ENCODE measurements around the gene N4BP2L1. TPM values are rescaled to one million over a fixed set of nuclear protein-coding genes. Genes with fewer than 3 reads are reported as not detected.

The N4BP2L1 gene
- polyA plus RNA-seq, 1 of the 3 experiments (the other 2 are of a cell fraction) = 1.2 TPM

- TF ChIP-seq NFIC (IDR thresholded peaks at IDR 0.05; ENCODE audit: borderline replicate concordance) (no peak), RFX5 (IDR thresholded peaks at IDR 0.05; ENCODE audit: low read length) (no peak), JUND (IDR thresholded peaks at IDR 0.05) (no peak), ELF1 (IDR thresholded peaks at IDR 0.05) (no peak)
- TF ChIP-seq, protein P1, sequence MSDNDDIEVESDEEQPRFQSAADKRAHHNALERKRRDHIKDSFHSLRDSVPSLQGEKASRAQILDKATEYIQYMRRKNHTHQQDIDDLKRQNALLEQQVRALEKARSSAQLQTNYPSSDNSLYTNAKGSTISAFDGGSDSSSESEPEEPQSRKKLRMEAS (IDR thresholded peaks at IDR 0.05; ENCODE audit: low read depth) = no peak
These were observed 40.7 kb upstream of the N4BP2L1 start (continued) for GRCh38 chr13:32468502-32469142.

DNA sequence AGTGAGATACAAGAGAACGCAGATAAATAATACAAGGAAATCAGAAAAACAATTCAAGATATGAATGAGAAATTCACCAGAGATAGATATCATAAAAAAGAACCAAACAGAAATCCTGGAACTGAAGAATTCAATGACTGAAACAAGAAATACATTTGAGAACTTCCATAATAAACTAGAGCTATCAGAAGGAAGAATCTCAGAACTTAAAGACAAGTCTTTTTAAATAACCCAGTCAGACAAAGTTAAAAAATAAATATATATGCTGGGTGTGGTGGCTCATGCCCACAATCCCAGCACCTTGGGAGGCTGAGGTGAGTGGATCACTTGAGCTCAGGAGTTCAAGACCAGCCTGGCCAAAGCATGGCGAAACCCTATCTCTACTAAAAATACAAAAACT lies 28.7 kb upstream of the N4BP2L1 start:
- no peak for DNase-seq
- peaks cover 12% of the 10 kb centered on the region for H3K9me3 ChIP-seq
- no peak for TF ChIP-seq CHD2 (IDR thresholded peaks at IDR 0.05; ENCODE audit: low read length, partially characterized antibody)
- TF ChIP-seq MEF2A (IDR thresholded peaks at IDR 0.05; ENCODE audit: borderline replicate concordance, low read depth) = no peak
- no peak for TF ChIP-seq RXRA (IDR thresholded peaks at IDR 0.05; ENCODE audit: borderline replicate concordance, low read depth)
- TF ChIP-seq NRF1 (IDR thresholded peaks at IDR 0.05; ENCODE audit: low read depth, low read length) = no peak
- no peak for TF ChIP-seq JUND (IDR thresholded peaks at IDR 0.05)
- no peak for TF ChIP-seq FOSL2 (IDR thresholded peaks at IDR 0.05; ENCODE audit: borderline replicate concordance, low read depth)
- TF ChIP-seq TAF1 (IDR thresholded peaks at IDR 0.05; ENCODE audit: borderline replicate concordance, low read depth, low read length) = no peak
- TF ChIP-seq POLR2AphosphoS5 (IDR thresholded peaks at IDR 0.05; ENCODE audit: low read depth, low read length) = no peak
- no peak for TF ChIP-seq FOXJ3 (CRISPR knock-in tag; IDR thresholded peaks at IDR 0.05)
- no peak for TF ChIP-seq FOXM1 (IDR thresholded peaks at IDR 0.05; ENCODE audit: low read depth)
- TF ChIP-seq, protein P1 (IDR thresholded peaks at IDR 0.05; ENCODE audit: low read depth) = no peak
- no peak for TF ChIP-seq ELF1 (IDR thresholded peaks at IDR 0.05)
- no peak for TF ChIP-seq EZH2phosphoT487 (IDR thresholded peaks at IDR 0.05; ENCODE audit: borderline replicate concordance, low read depth)
- no peak for TF ChIP-seq RCOR1 (IDR thresholded peaks at IDR 0.05; ENCODE audit: low read length)
- H3K79me2 ChIP-seq (ENCODE audit: insufficient read depth) = no peaks in the 10 kb centered on the region
- ChIA-PET POLR2A (no interaction called here), CTCF (interaction anchor here (0.6 kb wide), 1 partner anchor 531 kb away, joined by 3 read pairs; no protein-coding TSS in a partner anchor)
- no peak overlapping the region for H3K4me2 ChIP-seq
- H3K4me1 ChIP-seq (ENCODE audit: control insufficient read depth in 1 of 2, insufficient read depth in 2 of 2, low read depth in 1 of 2, low read length in 1 of 2) = no peaks in the 10 kb centered on the region
- H3K9ac ChIP-seq = no peak overlapping the region
- no peaks in the 10 kb centered on the region for H4K20me1 ChIP-seq (ENCODE audit: insufficient read depth)
- WGBS (ENCODE audit: low lambda C conversion rate) = 84% methylated on average over 2 of the region's 2 CpGs
- no peaks in the 10 kb centered on the region for H3K27me3 ChIP-seq (ENCODE audit: insufficient read depth)
- no peak overlapping the region for H3K4me3 ChIP-seq (ENCODE audit: low read depth in 2 of 2, low read length in 1 of 2)
- H2AFZ ChIP-seq (ENCODE audit: low read depth) = no peak overlapping the region
- H3F3A ChIP-seq (replicated peaks; ENCODE audit: insufficient read depth) = no peaks in the 10 kb centered on the region
- peaks cover 0 to 14% of the 10 kb centered on the region in 2 experiments for H3K36me3 ChIP-seq (replicated peaks in 1 of 2; ENCODE audit: control insufficient read depth in 1 of 2, insufficient read depth in 2 of 2, low read length in 1 of 2)
- no peaks in the 10 kb centered on the region for H3K9me2 ChIP-seq
- no peak overlapping the region for H3K27ac ChIP-seq (ENCODE audit: low read depth in 2 of 2, low read length in 1 of 2)

DNA sequence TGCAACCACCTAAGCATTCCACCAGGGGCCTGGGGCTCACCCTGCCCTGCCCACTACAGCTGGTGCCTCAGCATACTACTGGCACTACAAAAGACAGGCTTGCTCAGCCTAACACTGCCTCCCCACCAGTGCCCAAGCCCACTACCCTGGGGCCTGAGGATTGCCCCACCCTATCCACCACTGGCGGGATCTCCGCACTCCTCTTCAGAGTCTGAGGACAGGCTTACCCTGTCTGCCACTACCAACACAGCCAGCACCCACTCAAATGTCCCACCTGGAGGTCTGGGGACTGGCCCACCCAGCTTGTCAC lies 27.6 kb upstream of the N4BP2L1 start:
- ChIA-PET CTCF (interaction anchor here (1.2 kb wide), 1 partner anchor 11 kb away, joined by 3 read pairs; no protein-coding TSS in a partner anchor), POLR2A (no interaction called here)
- 63% methylated on average over 2 of the region's 2 CpGs for WGBS (ENCODE audit: low lambda C conversion rate)
- H3K9ac ChIP-seq = no peak overlapping the region
- H3K9me3 ChIP-seq = peaks cover 12% of the 10 kb centered on the region
- no peaks in the 10 kb centered on the region for H3K9me2 ChIP-seq
- no peaks in the 10 kb centered on the region for H3K79me2 ChIP-seq (ENCODE audit: insufficient read depth)
- no peak overlapping the region for H3K27ac ChIP-seq (ENCODE audit: low read depth in 2 of 2, low read length in 1 of 2)
- no peaks in the 10 kb centered on the region for H3F3A ChIP-seq (replicated peaks; ENCODE audit: insufficient read depth)
- H3K4me2 ChIP-seq = no peak overlapping the region
- no peak overlapping the region for H2AFZ ChIP-seq (ENCODE audit: low read depth)
- H3K36me3 ChIP-seq (replicated peaks in 1 of 2; ENCODE audit: control insufficient read depth in 1 of 2, insufficient read depth in 2 of 2, low read length in 1 of 2) = peaks cover 0 to 14% of the 10 kb centered on the region in 2 experiments
- H3K4me3 ChIP-seq (ENCODE audit: low read depth in 2 of 2, low read length in 1 of 2) = no peak overlapping the region
- no peak for DNase-seq
- H3K4me1 ChIP-seq (ENCODE audit: control insufficient read depth in 1 of 2, insufficient read depth in 2 of 2, low read depth in 1 of 2, low read length in 1 of 2) = no peaks in the 10 kb centered on the region
- H3K27me3 ChIP-seq (ENCODE audit: insufficient read depth) = no peaks in the 10 kb centered on the region
- H4K20me1 ChIP-seq (ENCODE audit: insufficient read depth) = no peaks in the 10 kb centered on the region
- no peak for TF ChIP-seq TCF12 (IDR thresholded peaks at IDR 0.05)
- no peak for TF ChIP-seq RXRA (IDR thresholded peaks at IDR 0.05; ENCODE audit: borderline replicate concordance, low read depth)
- TF ChIP-seq, protein P2, sequence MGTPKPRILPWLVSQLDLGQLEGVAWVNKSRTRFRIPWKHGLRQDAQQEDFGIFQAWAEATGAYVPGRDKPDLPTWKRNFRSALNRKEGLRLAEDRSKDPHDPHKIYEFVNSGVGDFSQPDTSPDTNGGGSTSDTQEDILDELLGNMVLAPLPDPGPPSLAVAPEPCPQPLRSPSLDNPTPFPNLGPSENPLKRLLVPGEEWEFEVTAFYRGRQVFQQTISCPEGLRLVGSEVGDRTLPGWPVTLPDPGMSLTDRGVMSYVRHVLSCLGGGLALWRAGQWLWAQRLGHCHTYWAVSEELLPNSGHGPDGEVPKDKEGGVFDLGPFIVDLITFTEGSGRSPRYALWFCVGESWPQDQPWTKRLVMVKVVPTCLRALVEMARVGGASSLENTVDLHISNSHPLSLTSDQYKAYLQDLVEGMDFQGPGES (IDR thresholded peaks at IDR 0.05; ENCODE audit: low read depth, low read length) = no peak
- TF ChIP-seq ZBTB33 (IDR thresholded peaks at IDR 0.05; ENCODE audit: borderline replicate concordance, low read depth) = no peak
- no peak for TF ChIP-seq EP300 (IDR thresholded peaks at IDR 0.05; ENCODE audit: borderline replicate concordance in 1 of 2, low read depth in 1 of 2, low read length in 1 of 2)
- no peak for TF ChIP-seq PBX3 (IDR thresholded peaks at IDR 0.05)
- TF ChIP-seq USF2 (IDR thresholded peaks at IDR 0.05; ENCODE audit: borderline replicate concordance, low read depth, low read length) = no peak

Data from SK-N-SH (cell line).